G401 (cell line): Measurements from ENCODE around the gene DNAAF5. TPM values are rescaled to one million over a fixed set of nuclear protein-coding genes. Genes with fewer than 3 reads are reported as not detected.

ENCODE experiments used
- DNase-seq: peaks from one replicate; pipeline ENCODE4 v3.0.0-alpha.2; 2015; ENCODE audit warnings: low spot score
- in situ Hi-C: cut with HindIII; loops from 2 replicates; pipeline ENCODE4 v1.10.0; 2016; ENCODE audit warnings: low sequenced_read_pairs, mixed read lengths
- total RNA-seq: library from RNA; depleted of rRNA; stranded (reverse); fragments of >200 nt; shearing (Covaris generic); gene quantifications from 2 replicates; pipeline ENCODE4 v1.2.3, GENCODE V29; 2014

Gene DNAAF5
- total RNA-seq, 1 experiment from 2014 or later: 63.5 TPM

GRCh38 chr7:757741-758163 is 31.3 kb downstream of the DNAAF5 start:
- in situ Hi-C loops: no loop called here
- no peak for DNase-seq

- no peak for DNase-seq
These were observed 33.1 kb downstream of the DNAAF5 start for GRCh38 chr7:759569-759968.

GRCh38 chr7:760006-760405 is 33.5 kb downstream of the DNAAF5 start:
- DNase-seq: no peak
- in situ Hi-C loops: no loop called here

More at GRCh38 chr7:759569-759968, 33.1 kb downstream of the DNAAF5 start:
- in situ Hi-C loops: no loop called here

GRCh38 chr7:761101-761500 is 34.6 kb downstream of the DNAAF5 start:
- no peak for DNase-seq
- in situ Hi-C loops: no loop called here

GRCh38 chr7:761631-762030 is 35.1 kb downstream of the DNAAF5 start:
- in situ Hi-C loops: no loop called here
- DNase-seq: no peak

- in situ Hi-C loops: no loop called here
- DNase-seq: no peak
These were observed 36.4 kb downstream of the DNAAF5 start for GRCh38 chr7:762885-763284.

- in situ Hi-C loops: no loop called here
- DNase-seq: no peak
These were observed 37.3 kb downstream of the DNAAF5 start for GRCh38 chr7:763762-764161.

GRCh38 chr7:765383-765782 is 38.9 kb downstream of the DNAAF5 start:
- no peak for DNase-seq
- in situ Hi-C loops: no loop called here

GRCh38 chr7:767580-767940 is 41.1 kb downstream of the DNAAF5 start:
- in situ Hi-C loops: no loop called here
- no peak for DNase-seq

- in situ Hi-C loops: no loop called here
These were observed 41.6 kb downstream of the DNAAF5 start for GRCh38 chr7:767941-768731.

GRCh38 chr7:768881-769504 is 42.5 kb downstream of the DNAAF5 start:
- peak; percentile 87 for DNase-seq
- in situ Hi-C loops: no loop called here

More at GRCh38 chr7:767941-768731, 41.6 kb downstream of the DNAAF5 start:
- DNase-seq: peak; percentile 93

- in situ Hi-C loops: no loop called here
- no peak for DNase-seq
These were observed 43.8 kb downstream of the DNAAF5 start for GRCh38 chr7:770336-770735.

GRCh38 chr7:770741-771166 is 44.3 kb downstream of the DNAAF5 start:
- in situ Hi-C loops: no loop called here
- no peak for DNase-seq

- peak; percentile 18 for DNase-seq
- in situ Hi-C loops: no loop called here
These were observed 44.9 kb downstream of the DNAAF5 start for GRCh38 chr7:771234-772004.

- DNase-seq: no peak
- in situ Hi-C loops: no loop called here
These were observed 45.5 kb downstream of the DNAAF5 start for GRCh38 chr7:772005-772294.

GRCh38 chr7:772392-772791 is 45.9 kb downstream of the DNAAF5 start:
- no peak for DNase-seq
- in situ Hi-C loops: no loop called here

GRCh38 chr7:772861-773621 is 46.5 kb downstream of the DNAAF5 start:
- in situ Hi-C loops: no loop called here
- no peak for DNase-seq

GRCh38 chr7:773622-773915 is 47.1 kb downstream of the DNAAF5 start:
- DNase-seq: no peak
- in situ Hi-C loops: no loop called here

- in situ Hi-C loops: no loop called here
These were observed 47.9 kb downstream of the DNAAF5 start for GRCh38 chr7:774161-775109.

More at GRCh38 chr7:774161-775109, 47.9 kb downstream of the DNAAF5 start:
- DNase-seq: peak; percentile 81
